Stomach smooth muscle (tissue), 2 donors: Measurements from ENCODE around the gene GABRG3.
"Not testable (repeated sequence)": the region's sequence is repeated elsewhere in the genome, so short reads cannot be mapped to it uniquely, and the experiment has no call there.

Experiments
- H3K27ac ChIP-seq: one replicate; pipeline ENCODE4 v1.7.0; 2013; ENCODE audit warnings: mild to moderate bottlenecking, low read length, inconsistent platforms
- H3K27me3 ChIP-seq, 2 donors: one replicate each; pipeline ENCODE4 v1.7.0; 2013; ENCODE audit warnings: low read length in 2 of 2; ENCODE audit not compliant: insufficient read depth in 2 of 2, control insufficient read depth in 1 of 2
- H3K36me3 ChIP-seq, 2 donors: one replicate each; pipeline ENCODE4 v1.7.0; 2013; ENCODE audit warnings: low read length in 2 of 2; ENCODE audit not compliant: control insufficient read depth in 2 of 2, insufficient read depth in 2 of 2
- H3K4me1 ChIP-seq: one replicate; pipeline ENCODE4 v1.7.0; 2013; ENCODE audit warnings: low read length; ENCODE audit not compliant: control insufficient read depth, insufficient read depth
- H3K4me3 ChIP-seq, 2 donors: one replicate each; pipeline ENCODE4 v1.7.0; 2013; ENCODE audit warnings: low read length in 2 of 2
- H3K9ac ChIP-seq, 2 donors: one replicate each; pipeline ENCODE4 v1.7.0; 2013; ENCODE audit warnings: low read length in 2 of 2, mild to moderate bottlenecking in 1 of 2
- H3K9me3 ChIP-seq, 2 donors: one replicate each; pipeline ENCODE4 v1.7.0; 2013; ENCODE audit warnings: low read length in 2 of 2; ENCODE audit not compliant: control insufficient read depth in 2 of 2
- donor health status: healthy.
- donor health status: Pancreatic carcinoma.

The GABRG3 gene

DNA sequence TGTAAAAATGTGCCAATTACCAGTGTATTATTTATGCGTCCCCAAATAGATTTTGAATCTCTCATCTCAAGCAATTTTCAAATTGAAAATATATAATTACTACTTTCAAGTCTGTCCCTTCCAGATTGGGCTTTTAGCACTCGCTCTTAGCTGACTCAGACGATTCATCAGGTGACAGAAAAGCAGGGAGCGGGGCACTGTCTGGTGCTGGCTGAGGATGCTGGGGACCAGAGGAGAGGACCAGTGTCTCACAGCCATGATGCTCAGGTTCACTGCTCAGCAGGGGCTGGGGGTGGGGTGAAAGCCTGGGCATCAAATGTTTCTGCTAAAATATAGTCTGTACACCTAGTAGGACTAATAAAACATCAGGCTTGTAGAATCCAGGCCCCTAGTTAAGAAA, 199.9 kb downstream of the GABRG3 start:
- Histone ChIP-seq H3K9ac (no peak overlapping the region), H3K4me3 (no peak overlapping the region), H3K9me3 (peaks cover 0 to 9% of the 10 kb centered on the region in 2 donors), H3K4me1 (no peaks in the 10 kb centered on the region), H3K27me3 (no peaks in the 10 kb centered on the region), H3K27ac (no peak overlapping the region), H3K36me3 (no peaks in the 10 kb centered on the region)

DNA sequence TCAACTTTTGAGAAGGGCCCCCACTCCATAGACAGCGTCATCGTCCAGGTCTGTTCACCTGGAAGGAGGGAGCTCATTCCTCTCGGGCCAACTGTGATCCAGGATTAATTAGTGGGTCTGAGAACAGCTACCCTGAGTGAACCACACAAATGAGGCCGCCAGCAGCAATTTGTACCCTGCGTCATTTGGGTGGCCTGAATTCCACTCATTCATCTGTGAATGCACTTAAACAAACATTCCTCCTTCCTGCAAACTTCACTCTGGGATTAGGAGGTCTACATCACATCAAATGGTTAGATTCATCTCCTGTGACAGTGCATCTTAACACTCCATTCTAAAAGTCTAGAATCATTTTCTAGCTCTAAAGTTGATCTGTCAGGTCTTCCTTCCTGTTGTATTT, 201.8 kb downstream of the GABRG3 start:
- no peak overlapping the region for H3K4me3 ChIP-seq
- H3K27ac ChIP-seq: no peak overlapping the region
- no peaks in the 10 kb centered on the region for H3K4me1 ChIP-seq

GRCh38 chr15:27175472-27176153, 204.6 kb downstream of the GABRG3 start:
- H3K9ac ChIP-seq: no peak overlapping the region
- H3K9me3 ChIP-seq: peaks cover 6 to 17% of the 10 kb centered on the region in 2 donors
- H3K4me3 ChIP-seq: no peak overlapping the region
- H3K27ac ChIP-seq: no peak overlapping the region
- H3K27me3 ChIP-seq: no peaks in the 10 kb centered on the region
- no peaks in the 10 kb centered on the region for H3K4me1 ChIP-seq
- no peaks in the 10 kb centered on the region for H3K36me3 ChIP-seq

More for the DNA sequence above, 201.8 kb downstream of the GABRG3 start:
- no peaks in the 10 kb centered on the region for H3K27me3 ChIP-seq
- H3K36me3 ChIP-seq: no peaks in the 10 kb centered on the region
- H3K9me3 ChIP-seq: peaks cover 3 to 17% of the 10 kb centered on the region in 2 donors
- no peak overlapping the region for H3K9ac ChIP-seq

DNA sequence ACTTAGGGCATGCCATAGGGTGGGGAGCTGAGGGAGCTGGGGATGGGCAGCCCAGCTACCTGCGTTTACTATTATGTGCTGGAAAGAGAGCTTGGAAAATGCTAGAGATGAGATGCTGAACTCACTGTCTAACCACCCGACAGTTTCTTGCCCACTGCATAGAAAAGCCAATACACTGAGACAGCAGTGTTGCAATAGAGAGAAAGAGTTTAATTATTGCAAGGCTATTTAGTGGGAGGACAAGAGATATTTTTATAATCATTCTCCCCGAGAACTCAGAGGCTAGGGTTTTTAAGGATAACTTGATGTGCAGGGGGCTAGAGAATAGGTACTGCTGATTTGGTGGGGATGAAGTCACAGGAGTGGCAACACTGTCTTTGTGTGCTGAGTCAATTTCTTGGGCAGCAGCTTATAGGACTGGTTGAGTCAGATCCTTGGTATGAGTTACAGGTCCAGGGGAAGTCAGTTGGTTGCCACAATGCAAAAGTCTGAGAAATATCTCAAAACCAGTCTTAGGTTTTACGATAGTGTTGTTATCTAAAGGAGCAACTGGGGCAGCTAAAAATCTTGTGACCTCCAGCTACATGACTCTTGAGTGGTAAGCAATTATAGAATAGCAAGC, 205.9 kb downstream of the GABRG3 start:
- Histone ChIP-seq H3K36me3 (no peaks in the 10 kb centered on the region), H3K9ac (no peak overlapping the region), H3K4me3 (no peak overlapping the region), H3K9me3 (peaks cover 6 to 17% of the 10 kb centered on the region in 2 donors), H3K27ac (no peak overlapping the region), H3K27me3 (no peaks in the 10 kb centered on the region), H3K4me1 (no peaks in the 10 kb centered on the region)

DNA sequence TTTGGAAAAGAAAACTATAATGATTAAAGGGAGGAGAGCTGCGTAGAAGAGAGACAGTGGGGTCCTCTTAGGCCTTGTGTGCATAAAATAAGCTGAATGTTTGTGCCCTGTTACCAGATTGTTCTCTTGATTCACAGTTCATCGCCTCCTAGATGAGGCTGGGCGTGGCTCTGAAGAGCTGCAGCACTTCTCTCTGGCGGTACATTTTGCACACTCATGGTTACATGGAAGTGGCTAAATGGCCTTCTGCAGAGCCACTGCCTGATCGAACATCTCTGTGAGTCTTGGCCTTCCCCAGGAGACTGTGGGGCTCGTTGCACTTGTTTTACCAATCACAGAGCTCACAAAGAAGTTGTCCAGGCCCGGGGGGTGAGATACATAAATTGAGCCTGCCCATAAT, 208.8 kb downstream of the GABRG3 start:
- no peaks in the 10 kb centered on the region for H3K4me1 ChIP-seq
- no peak overlapping the region for H3K4me3 ChIP-seq
- H3K36me3 ChIP-seq: no peaks in the 10 kb centered on the region
- no peak overlapping the region for H3K27ac ChIP-seq
- peaks cover 6 to 17% of the 10 kb centered on the region in 2 donors for H3K9me3 ChIP-seq
- H3K27me3 ChIP-seq: no peaks in the 10 kb centered on the region
- no peak overlapping the region for H3K9ac ChIP-seq

DNA sequence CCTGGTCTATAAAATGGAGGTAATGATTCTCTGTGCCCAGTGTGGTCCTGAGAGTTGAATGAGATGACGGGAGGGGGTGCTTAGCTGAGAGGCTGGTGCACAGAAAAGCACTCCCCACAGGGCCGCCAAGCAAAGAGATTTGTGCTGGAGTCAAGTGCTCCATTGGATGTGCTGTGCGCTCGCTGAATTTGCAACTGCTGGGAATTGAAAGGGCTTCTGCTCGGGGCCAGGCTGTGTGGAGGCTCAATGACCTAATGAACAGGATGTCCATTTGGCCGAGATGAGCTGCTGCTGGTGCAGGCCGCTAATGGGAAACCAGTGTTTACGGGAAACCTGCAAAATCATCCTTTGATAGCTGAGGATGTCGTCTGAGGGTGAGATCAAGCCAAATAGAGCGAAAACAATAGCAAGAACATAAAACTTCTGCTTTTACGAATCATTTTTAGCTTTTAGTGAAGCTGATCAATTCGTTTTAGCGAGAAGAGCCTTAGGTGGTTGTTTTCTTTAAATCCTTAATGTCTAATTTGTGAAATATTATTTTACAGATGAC, 211.7 kb downstream of the GABRG3 start:
- H3K27ac ChIP-seq: no peak overlapping the region
- H3K9ac ChIP-seq: no peak overlapping the region
- no peak overlapping the region for H3K4me3 ChIP-seq
- no peaks in the 10 kb centered on the region for H3K4me1 ChIP-seq
- no peaks in the 10 kb centered on the region for H3K36me3 ChIP-seq
- peaks cover 0 to 3% of the 10 kb centered on the region in 2 donors for H3K9me3 ChIP-seq
- no peaks in the 10 kb centered on the region for H3K27me3 ChIP-seq

DNA sequence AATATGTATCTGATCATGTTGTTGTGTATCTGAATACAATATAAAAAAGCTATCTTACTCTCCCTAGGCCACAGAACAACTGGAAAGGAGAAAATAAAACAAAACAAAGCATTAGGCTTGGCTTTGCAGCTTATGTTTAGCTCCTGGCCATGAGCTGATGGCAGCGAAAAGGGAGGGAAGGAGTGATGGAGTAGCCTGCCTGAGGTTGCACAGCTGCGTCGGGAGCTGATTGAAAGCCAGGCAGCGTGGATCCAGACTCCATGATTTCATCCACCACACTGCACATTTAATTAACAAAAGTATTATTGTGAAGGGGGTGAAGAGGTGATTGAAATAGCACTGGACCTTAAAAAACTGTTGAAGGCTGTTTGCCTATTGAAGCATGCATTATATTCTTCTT, 212.2 kb downstream of the GABRG3 start:
- Histone ChIP-seq H3K9me3 (peaks cover 0 to 3% of the 10 kb centered on the region in 2 donors), H3K9ac (no peak overlapping the region), H3K27me3 (no peaks in the 10 kb centered on the region), H3K36me3 (no peaks in the 10 kb centered on the region), H3K27ac (no peak overlapping the region), H3K4me3 (no peak overlapping the region), H3K4me1 (no peaks in the 10 kb centered on the region)

GRCh38 chr15:27191515-27191914, 220.5 kb downstream of the GABRG3 start:
- not testable (repeated sequence) for H3K4me1 ChIP-seq, H3K27me3 ChIP-seq, H3K9ac ChIP-seq

DNA sequence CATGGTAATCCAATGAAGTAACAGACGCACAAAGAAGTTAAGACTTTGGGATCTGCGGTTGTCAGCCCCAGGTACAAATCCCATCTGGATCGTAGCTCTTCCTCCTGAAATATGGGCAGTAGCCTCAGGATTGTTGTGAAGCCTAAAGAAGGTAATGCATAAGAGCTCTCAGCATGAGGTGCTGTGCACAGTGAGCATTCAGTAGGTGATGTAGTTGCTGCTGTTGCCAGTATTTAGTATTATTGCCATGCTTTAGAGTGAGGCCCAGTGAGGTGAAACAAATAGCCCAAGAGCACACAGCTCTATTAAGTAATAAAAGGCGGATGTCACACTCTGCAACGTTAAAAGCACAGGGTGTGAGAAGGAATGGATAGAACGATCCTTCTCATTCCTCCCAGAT, 225.7 kb downstream of the GABRG3 start:
- H3K27ac ChIP-seq: no peak overlapping the region

More at GRCh38 chr15:27191515-27191914, 220.5 kb downstream of the GABRG3 start:
- not testable (repeated sequence) for H3K27ac ChIP-seq, H3K9me3 ChIP-seq, H3K4me3 ChIP-seq, H3K36me3 ChIP-seq

GRCh38 chr15:27201425-27201824, 230.4 kb downstream of the GABRG3 start:
- no peak overlapping the region for H3K27ac ChIP-seq
- no peaks in the 10 kb centered on the region for H3K36me3 ChIP-seq
- H3K9me3 ChIP-seq: peaks cover 0 to 3% of the 10 kb centered on the region in 2 donors
- no peaks in the 10 kb centered on the region for H3K27me3 ChIP-seq
- H3K9ac ChIP-seq: no peak overlapping the region
- no peak overlapping the region for H3K4me3 ChIP-seq
- H3K4me1 ChIP-seq: no peaks in the 10 kb centered on the region

More for the DNA sequence above, 225.7 kb downstream of the GABRG3 start:
- Histone ChIP-seq H3K9ac (no peak overlapping the region), H3K4me1 (no peaks in the 10 kb centered on the region), H3K9me3 (peaks cover 0 to 3% of the 10 kb centered on the region in 2 donors), H3K27me3 (no peaks in the 10 kb centered on the region), H3K4me3 (no peak overlapping the region), H3K36me3 (no peaks in the 10 kb centered on the region)

DNA sequence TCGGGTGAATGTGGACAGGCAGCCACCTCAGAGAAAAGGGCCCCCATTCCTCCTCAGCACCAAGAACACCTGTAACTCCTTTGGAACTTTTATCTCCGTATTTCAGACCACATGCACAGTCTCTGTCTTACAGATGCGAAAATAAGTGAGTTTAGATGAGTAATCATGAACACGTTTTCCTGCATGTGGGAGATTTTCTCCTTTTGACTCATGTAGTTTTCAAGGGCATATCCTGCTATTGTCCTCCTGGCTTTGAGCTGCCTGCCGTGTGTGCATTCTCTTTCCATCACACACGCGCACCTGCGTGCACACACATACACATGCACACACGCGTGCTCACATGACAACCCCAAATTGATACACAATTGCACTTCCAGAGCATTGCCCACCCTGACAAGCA, 239.2 kb downstream of the GABRG3 start:
- Histone ChIP-seq H3K27me3 (no peaks in the 10 kb centered on the region), H3K36me3 (no peaks in the 10 kb centered on the region), H3K4me3 (no peak overlapping the region), H3K27ac (no peak overlapping the region), H3K9me3 (peaks cover 0 to 3% of the 10 kb centered on the region in 2 donors), H3K4me1 (no peaks in the 10 kb centered on the region), H3K9ac (no peak overlapping the region)
